Mesenchymal stem cell (in vitro differentiated cells and primary cell): ENCODE measurements around the gene CHST1.

ENCODE experiments used
- DNase-seq: peaks from one replicate; pipeline ENCODE4 v3.0.0-alpha.2; 2013
- H2AFZ ChIP-seq: one replicate; pipeline ENCODE4 v1.6.1; 2013; ENCODE audit warnings: low read depth, mild to moderate bottlenecking, control low read depth, inconsistent platforms, low read length, moderate library complexity
- H2AK5ac ChIP-seq: 2 replicates; pipeline ENCODE4 v1.6.1; 2013; ENCODE audit warnings: low read length, moderate library complexity, mild to moderate bottlenecking, inconsistent platforms; ENCODE audit not compliant: severe bottlenecking
- H2BK120ac ChIP-seq: one replicate; pipeline ENCODE4 v1.6.1; 2013; ENCODE audit warnings: low read depth, mild to moderate bottlenecking, inconsistent platforms, low read length, moderate library complexity
- H2BK12ac ChIP-seq, 2 experiments: one replicate each; pipeline ENCODE4 v1.6.1; 2013; ENCODE audit warnings: inconsistent platforms in 2 of 2, low read length in 2 of 2, mild to moderate bottlenecking in 2 of 2, moderate library complexity in 2 of 2, control low read depth in 1 of 2
- H2BK15ac ChIP-seq: one replicate; pipeline ENCODE4 v1.6.1; 2013; ENCODE audit warnings: mild to moderate bottlenecking, low read depth, inconsistent platforms; ENCODE audit not compliant: poor library complexity, severe bottlenecking
- H2BK5ac ChIP-seq: 2 replicates; pipeline ENCODE4 v1.6.1; 2013; ENCODE audit warnings: low read depth, mild to moderate bottlenecking, low read length, control low read depth, inconsistent platforms; ENCODE audit not compliant: poor library complexity, severe bottlenecking
- H3K14ac ChIP-seq, 2 experiments: one replicate each; pipeline ENCODE4 v1.6.1; 2013; ENCODE audit warnings: inconsistent platforms in 2 of 2, low read length in 2 of 2, control low read depth in 1 of 2, mild to moderate bottlenecking in 1 of 2, moderate library complexity in 1 of 2
- H3K18ac ChIP-seq, 2 experiments: one replicate each; pipeline ENCODE4 v1.6.1; 2013; ENCODE audit warnings: inconsistent platforms in 2 of 2, low read length in 2 of 2, control low read depth in 1 of 2, low read depth in 1 of 2, mild to moderate bottlenecking in 1 of 2
- H3K23ac ChIP-seq, 2 experiments: one replicate each; pipeline ENCODE4 v1.6.1; 2013; ENCODE audit warnings: inconsistent platforms in 2 of 2, low read length in 2 of 2, mild to moderate bottlenecking in 2 of 2, moderate library complexity in 2 of 2, control low read depth in 1 of 2
- H3K27ac ChIP-seq: 2 replicates; pipeline ENCODE4 v1.5.1; 2013; ENCODE audit warnings: mild to moderate bottlenecking, moderate library complexity, low read length, control low read depth, inconsistent platforms; ENCODE audit not compliant: poor library complexity, severe bottlenecking
- H3K27me3 ChIP-seq, 2 experiments: 2 replicates each; pipeline versions ENCODE4 v1.6.1 to v1.7.0; 2013; ENCODE audit warnings: low read length in 2 of 2, mild to moderate bottlenecking in 2 of 2, moderate library complexity in 2 of 2, control low read depth in 1 of 2, inconsistent platforms in 1 of 2; ENCODE audit not compliant: control insufficient read depth in 1 of 2, insufficient read depth in 1 of 2
- H3K36me3 ChIP-seq, 2 experiments: 2 replicates each; pipeline versions ENCODE4 v1.6.1 to v1.7.0; 2013; ENCODE audit warnings: low read length in 2 of 2, control low read depth in 1 of 2, inconsistent platforms in 1 of 2, low read depth in 1 of 2, mild to moderate bottlenecking in 1 of 2; ENCODE audit not compliant: insufficient read depth in 2 of 2, control insufficient read depth in 1 of 2
- H3K4ac ChIP-seq, 2 experiments: one replicate each; pipeline ENCODE4 v1.6.1; 2013; ENCODE audit warnings: inconsistent platforms in 2 of 2, low read length in 2 of 2, mild to moderate bottlenecking in 2 of 2, moderate library complexity in 2 of 2, control low read depth in 1 of 2, low read depth in 1 of 2
- H3K4me1 ChIP-seq: 2 replicates; pipeline ENCODE4 v1.6.1; 2013; ENCODE audit warnings: low read depth, low read length, control low read depth; ENCODE audit not compliant: control insufficient read depth, insufficient read depth
- H3K4me2 ChIP-seq: 2 replicates; pipeline ENCODE4 v1.6.1; 2013; ENCODE audit warnings: low read length, mild to moderate bottlenecking, inconsistent platforms; ENCODE audit not compliant: poor library complexity, severe bottlenecking
- H3K4me3 ChIP-seq, 2 experiments: 2 replicates each; pipeline versions ENCODE4 v1.5.1 to v1.7.0; 2013; ENCODE audit warnings: low read length in 2 of 2, mild to moderate bottlenecking in 2 of 2, control low read depth in 1 of 2, low read depth in 1 of 2; ENCODE audit not compliant: insufficient read depth in 1 of 2
- H3K79me1 ChIP-seq: replicated peaks from 2 replicates; pipeline ENCODE4 v1.6.1; 2013; ENCODE audit warnings: mild to moderate bottlenecking, control low read depth, low read length, inconsistent platforms; ENCODE audit not compliant: poor library complexity, severe bottlenecking
- H3K9ac ChIP-seq: 2 replicates; pipeline ENCODE4 v1.7.0; 2013; ENCODE audit warnings: mild to moderate bottlenecking, low read length, moderate library complexity
- H3K9me3 ChIP-seq: 2 replicates; pipeline ENCODE4 v1.7.0; 2013; ENCODE audit warnings: mild to moderate bottlenecking, low read length; ENCODE audit not compliant: control insufficient read depth
- H4K8ac ChIP-seq: one replicate; pipeline ENCODE4 v1.6.1; 2013; ENCODE audit warnings: inconsistent platforms, mild to moderate bottlenecking, low read length, moderate library complexity
- H4K91ac ChIP-seq: one replicate; pipeline ENCODE4 v1.6.1; 2013; ENCODE audit warnings: mild to moderate bottlenecking, low read length, inconsistent platforms
- WGBS: methylation state at CpG from one replicate; pipeline ENCODE4 v1.1.7; 2013; ENCODE audit warnings: mixed read lengths; 5-methylcytosine and 5-hydroxymethylcytosine counted together

The CHST1 gene

DNA sequence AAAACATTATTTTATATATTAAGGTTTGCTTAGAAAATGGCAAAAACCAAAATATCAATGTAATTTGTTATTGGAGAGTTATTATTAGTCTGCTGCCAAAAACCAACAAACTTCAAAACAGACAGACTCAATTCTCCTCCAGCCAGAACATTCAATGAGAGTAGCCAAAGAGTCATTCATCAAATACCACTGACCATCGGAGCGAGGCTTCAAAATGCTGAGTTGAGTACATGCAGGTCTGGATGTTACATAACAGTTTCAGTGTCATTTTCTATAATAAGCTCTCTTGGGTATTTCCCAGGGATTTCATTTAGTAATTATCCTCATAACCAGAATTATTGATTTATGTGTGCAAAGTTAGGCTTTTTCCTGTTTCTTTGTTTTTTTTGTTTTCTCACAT, 42.6 kb downstream of the CHST1 start:
- DNase-seq, result no peak
- Histone ChIP-seq H2BK5ac (no peak overlapping the region), H3K9ac (no peak overlapping the region), H3K4me3 (no peak overlapping the region), H4K8ac (no peak overlapping the region), H3K4me1 (peaks cover 10% of the 10 kb centered on the region), H2AK5ac (no peak overlapping the region), H3K14ac (no peak overlapping the region), H3K4ac (no peak overlapping the region), H3K27me3 (peaks cover 59 to 68% of the 10 kb centered on the region in 2 experiments), H2BK120ac (no peak overlapping the region), H3K23ac (no peak overlapping the region), H3K9me3 (peaks cover 13% of the 10 kb centered on the region), H2BK15ac (no peak overlapping the region), H3K18ac (no peak overlapping the region), H3K36me3 (no peaks in the 10 kb centered on the region), H3K27ac (no peak overlapping the region), H2AFZ (no peak overlapping the region), H3K79me1 (no peaks in the 10 kb centered on the region), H3K4me2 (no peak overlapping the region), H4K91ac (no peak overlapping the region), H2BK12ac (no peak overlapping the region)
- no CpG with 5 or more reads among the region's 2 CpGs for WGBS

DNA sequence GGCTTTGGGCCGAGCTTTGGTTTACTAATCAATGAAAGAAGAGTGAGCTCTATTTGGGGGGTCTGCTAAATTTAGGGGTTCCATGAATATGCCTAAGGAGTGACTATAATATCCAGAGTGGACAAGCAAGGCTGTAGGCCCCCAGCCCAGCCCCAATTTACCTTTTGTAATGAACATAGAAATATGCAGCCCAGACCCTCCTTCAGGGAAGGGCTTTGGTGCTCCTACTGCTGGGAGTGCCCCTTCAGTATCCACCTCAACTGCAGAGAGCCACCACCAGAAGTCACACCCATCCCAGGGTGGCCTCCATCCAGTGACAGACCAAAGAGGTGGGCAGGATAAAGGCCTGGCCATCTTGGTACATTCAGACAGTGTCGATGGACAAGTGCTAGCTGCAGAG, 43.1 kb downstream of the CHST1 start:
- DNase-seq, result no peak

DNA sequence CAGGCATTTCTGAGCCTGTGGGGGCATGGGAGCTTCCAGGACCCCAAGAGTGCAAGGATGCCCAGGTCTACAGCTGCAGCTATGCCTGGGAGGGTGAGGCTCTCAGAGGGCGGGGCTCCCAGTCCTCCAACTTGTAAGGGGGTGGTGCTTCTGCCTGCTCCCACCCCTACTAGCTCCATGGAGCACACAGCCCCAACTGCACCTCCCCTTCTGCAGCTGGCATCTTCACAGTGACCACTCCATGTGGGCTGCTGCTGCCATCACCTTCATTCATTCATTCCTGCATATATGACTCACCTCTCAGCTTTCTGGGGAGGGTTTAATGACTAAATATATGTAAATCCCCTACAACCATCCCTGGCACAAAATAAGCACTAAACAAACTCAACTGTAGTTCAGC, 43.8 kb downstream of the CHST1 start:
- Histone ChIP-seq H2BK15ac (no peak overlapping the region), H2BK120ac (no peak overlapping the region), H2BK5ac (no peak overlapping the region), H3K9ac (no peak overlapping the region), H3K23ac (no peak overlapping the region), H3K4me3 (no peak overlapping the region), H3K4me2 (no peak overlapping the region), H3K18ac (no peak overlapping the region), H3K36me3 (no peaks in the 10 kb centered on the region), H4K91ac (no peak overlapping the region), H3K9me3 (peaks cover 13% of the 10 kb centered on the region), H2AK5ac (no peak overlapping the region), H3K27ac (no peak overlapping the region), H2BK12ac (no peak overlapping the region), H4K8ac (no peak overlapping the region), H2AFZ (no peak overlapping the region), H3K4me1 (peaks cover 10% of the 10 kb centered on the region), H3K14ac (no peak overlapping the region), H3K27me3 (peaks cover 57 to 68% of the 10 kb centered on the region in 2 experiments), H3K4ac (no peak overlapping the region), H3K79me1 (no peaks in the 10 kb centered on the region)
- no peak for DNase-seq
- 25% methylated on average over 1 of the region's 1 CpG for WGBS

More for the DNA sequence above, 43.1 kb downstream of the CHST1 start:
- H2AK5ac ChIP-seq, result no peak overlapping the region
- H3K9ac ChIP-seq, result no peak overlapping the region
- H3K4me3 ChIP-seq, result no peak overlapping the region
- no peaks in the 10 kb centered on the region for H3K36me3 ChIP-seq
- no peaks in the 10 kb centered on the region for H3K79me1 ChIP-seq
- no peak overlapping the region for H4K91ac ChIP-seq
- no peak overlapping the region for H3K4ac ChIP-seq
- H3K4me1 ChIP-seq, result peaks cover 10% of the 10 kb centered on the region
- 71% methylated on average over 2 of the region's 2 CpGs for WGBS
- H2BK5ac ChIP-seq, result no peak overlapping the region
- H3K9me3 ChIP-seq, result peaks cover 13% of the 10 kb centered on the region
- no peak overlapping the region for H3K27ac ChIP-seq
- no peak overlapping the region for H2AFZ ChIP-seq
- no peak overlapping the region for H4K8ac ChIP-seq
- H2BK12ac ChIP-seq, result no peak overlapping the region
- H2BK15ac ChIP-seq, result no peak overlapping the region
- H3K23ac ChIP-seq, result no peak overlapping the region
- peaks cover 56 to 68% of the 10 kb centered on the region in 2 experiments for H3K27me3 ChIP-seq
- H2BK120ac ChIP-seq, result no peak overlapping the region
- H3K4me2 ChIP-seq, result no peak overlapping the region
- no peak overlapping the region for H3K18ac ChIP-seq
- no peak overlapping the region for H3K14ac ChIP-seq

DNA sequence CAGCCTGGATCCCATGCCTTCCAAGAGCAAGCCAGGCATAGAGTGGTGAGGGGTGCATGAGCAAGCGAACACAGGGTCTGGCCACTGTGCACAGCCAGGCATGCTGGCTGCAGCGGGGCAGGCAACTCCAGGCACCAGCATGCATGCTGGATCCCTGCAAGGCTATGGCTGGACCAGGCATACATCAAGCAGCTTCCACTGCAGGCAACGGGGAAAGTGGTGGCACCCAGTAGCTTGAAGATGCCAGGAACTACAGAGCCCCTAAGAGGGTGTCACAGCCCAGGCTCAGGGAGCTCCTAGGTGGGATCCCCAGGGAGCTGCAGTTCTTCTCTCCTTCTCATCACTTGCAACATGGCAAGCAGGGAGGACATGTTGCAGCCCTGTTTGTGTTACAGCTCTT, 45.2 kb downstream of the CHST1 start:
- H3K14ac ChIP-seq, result no peak overlapping the region
- WGBS, result 61% methylated on average over 3 of the region's 3 CpGs

More for the DNA sequence above, 45.2 kb downstream of the CHST1 start:
- Histone ChIP-seq H3K4ac (no peak overlapping the region), H2BK120ac (no peak overlapping the region), H3K9ac (no peak overlapping the region), H3K18ac (no peak overlapping the region), H3K27ac (no peak overlapping the region), H3K4me1 (peaks cover 10% of the 10 kb centered on the region), H3K9me3 (peaks cover 13% of the 10 kb centered on the region), H4K8ac (no peak overlapping the region), H3K4me2 (no peak overlapping the region), H4K91ac (no peak overlapping the region), H3K4me3 (no peak overlapping the region), H2BK15ac (no peak overlapping the region), H3K27me3 (peaks cover 55 to 64% of the 10 kb centered on the region in 2 experiments), H2BK12ac (no peak overlapping the region), H3K36me3 (no peaks in the 10 kb centered on the region), H2BK5ac (no peak overlapping the region), H2AK5ac (no peak overlapping the region), H3K23ac (no peak overlapping the region), H2AFZ (no peak overlapping the region), H3K79me1 (no peaks in the 10 kb centered on the region)
- DNase-seq, result no peak
